Kidney tubule cell (primary cell): ENCODE data around the gene BCAS1.
A peak's percentile ranks its signal among the peaks of the same experiment; 100 is the strongest.
"Not testable (repeated sequence)": the region's sequence is repeated elsewhere in the genome, so short reads cannot be mapped to it uniquely, and the experiment has no call there.

Experiments
- DNase-seq: peaks from one replicate; pipeline ENCODE4 v3.0.0-alpha.2; 2018; ENCODE audit warnings: low spot score

BCAS1 gene

DNA sequence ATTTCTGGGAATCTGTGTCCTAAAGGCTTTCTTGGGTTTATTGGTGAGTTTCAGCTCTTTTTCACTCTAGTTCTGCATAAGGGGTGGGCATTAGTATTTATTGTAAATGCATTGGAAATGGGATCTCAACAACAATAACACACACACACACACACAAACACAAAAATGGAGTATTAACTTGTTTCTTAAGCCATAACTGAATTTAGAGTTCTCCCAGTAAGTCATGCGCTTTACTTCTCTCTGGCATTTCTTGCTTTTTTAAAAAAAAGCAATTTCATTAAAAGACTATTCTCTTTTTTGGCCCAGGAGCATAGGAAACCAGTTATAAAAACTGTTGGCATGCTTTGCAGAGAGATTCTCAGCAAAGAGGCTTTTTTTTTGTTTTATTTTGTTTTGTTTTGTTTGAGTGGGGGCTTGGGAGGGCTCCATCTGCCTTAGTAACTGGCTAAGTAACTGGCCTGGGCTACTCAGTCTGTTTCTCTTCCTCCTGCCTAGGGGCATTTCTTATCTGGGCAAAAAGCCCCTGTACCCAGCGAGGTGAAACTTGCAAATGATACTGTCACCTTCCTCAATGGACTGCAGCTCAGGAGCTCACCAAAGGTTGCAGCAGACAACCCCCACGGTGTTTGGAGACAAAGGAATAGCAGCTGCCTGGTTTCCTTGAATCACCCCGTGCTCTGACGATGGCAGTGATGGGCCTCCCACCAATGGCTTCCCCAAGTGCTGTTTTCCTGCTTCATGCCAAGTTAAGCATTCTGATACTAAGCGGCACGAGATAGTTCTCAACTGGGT, 128.5 kb downstream of the BCAS1 start:
- DNase-seq, result peak; percentile 94

- DNase-seq, result peak; percentile 96
Measured at GRCh38 chr20:53940907-53941545, 129.4 kb downstream of the BCAS1 start.

DNA sequence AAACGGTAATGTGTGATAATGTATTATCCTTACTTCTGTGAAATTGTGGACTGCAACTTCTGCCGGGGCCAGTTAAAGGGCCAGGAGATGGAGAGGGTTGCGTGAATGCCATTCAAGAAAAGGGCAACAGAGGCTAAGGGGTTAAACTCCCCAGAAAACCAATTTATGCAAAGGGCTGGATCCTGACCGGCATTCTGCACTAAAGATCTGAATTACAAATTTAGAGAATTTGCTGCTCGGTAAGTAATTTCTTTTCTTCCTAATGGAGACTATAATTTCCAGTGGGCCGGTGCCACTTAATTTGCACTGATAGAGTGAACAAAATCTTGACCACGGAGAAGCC, 130.1 kb downstream of the BCAS1 start:
- no peak for DNase-seq

DNA sequence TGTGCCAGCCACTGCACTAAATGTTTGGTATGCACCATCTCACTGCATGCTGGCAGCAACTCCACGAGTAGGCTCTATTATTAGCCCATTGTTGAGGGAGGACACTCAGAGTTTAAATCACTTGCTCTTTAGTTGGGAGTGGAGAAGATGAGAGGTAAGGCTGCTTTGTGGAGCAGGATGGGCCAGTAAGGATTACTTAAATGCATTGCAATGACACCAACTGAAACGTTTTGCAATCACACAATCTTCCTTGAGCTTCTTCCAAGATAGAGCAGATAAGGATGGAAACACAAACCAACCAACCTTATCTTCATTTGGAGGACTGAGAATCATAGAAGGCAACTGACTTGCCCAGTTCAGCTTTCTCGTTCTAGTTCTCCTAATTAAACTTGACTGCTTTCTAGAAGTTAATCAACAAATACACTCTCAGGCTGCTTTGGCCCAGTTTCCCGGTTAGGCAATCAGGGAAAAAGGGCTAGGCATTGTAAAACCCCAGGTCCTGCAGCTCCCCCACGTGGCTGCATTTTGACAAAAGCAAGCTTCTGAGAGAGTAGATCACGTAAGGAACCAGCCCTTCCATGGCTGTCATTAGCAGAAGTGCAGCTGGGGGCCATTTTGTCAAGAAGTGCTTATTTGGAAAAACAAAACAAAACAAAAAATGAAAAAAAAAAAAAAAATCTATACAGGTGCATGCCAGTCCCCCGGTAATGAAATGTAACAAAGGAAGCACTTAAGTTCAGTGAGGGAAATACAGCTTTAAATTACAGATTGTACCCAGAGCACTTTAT, 130.6 kb downstream of the BCAS1 start:
- DNase-seq, result peak; percentile 95

DNA sequence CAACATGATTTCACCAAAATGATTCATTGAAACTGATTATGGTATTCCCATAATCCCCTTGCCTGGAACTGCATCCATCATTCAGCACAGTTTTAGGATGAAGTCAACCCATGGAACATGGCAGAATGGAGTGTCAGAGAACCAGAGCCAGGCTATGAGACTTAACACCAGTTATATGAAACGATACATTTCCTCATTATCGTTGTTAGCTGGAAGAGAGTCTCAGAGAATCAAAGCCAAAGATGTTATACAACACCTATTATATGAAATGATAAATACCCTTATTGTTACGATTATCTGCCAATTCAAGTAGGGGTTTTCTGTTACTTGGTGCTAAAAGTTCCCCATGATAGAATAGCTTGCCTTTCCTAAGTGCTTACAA, 131.2 kb downstream of the BCAS1 start:
- DNase-seq, result no peak

- DNase-seq, result no peak
Measured at GRCh38 chr20:53938739-53939138, 131.7 kb downstream of the BCAS1 start.

- DNase-seq, result no peak
Measured at GRCh38 chr20:53937929-53938367, 132.4 kb downstream of the BCAS1 start.

- DNase-seq, result no peak
Measured at GRCh38 chr20:53937339-53937741, 133.1 kb downstream of the BCAS1 start.

GRCh38 chr20:53935344-53936084, 134.9 kb downstream of the BCAS1 start:
- DNase-seq, result no peak

DNA sequence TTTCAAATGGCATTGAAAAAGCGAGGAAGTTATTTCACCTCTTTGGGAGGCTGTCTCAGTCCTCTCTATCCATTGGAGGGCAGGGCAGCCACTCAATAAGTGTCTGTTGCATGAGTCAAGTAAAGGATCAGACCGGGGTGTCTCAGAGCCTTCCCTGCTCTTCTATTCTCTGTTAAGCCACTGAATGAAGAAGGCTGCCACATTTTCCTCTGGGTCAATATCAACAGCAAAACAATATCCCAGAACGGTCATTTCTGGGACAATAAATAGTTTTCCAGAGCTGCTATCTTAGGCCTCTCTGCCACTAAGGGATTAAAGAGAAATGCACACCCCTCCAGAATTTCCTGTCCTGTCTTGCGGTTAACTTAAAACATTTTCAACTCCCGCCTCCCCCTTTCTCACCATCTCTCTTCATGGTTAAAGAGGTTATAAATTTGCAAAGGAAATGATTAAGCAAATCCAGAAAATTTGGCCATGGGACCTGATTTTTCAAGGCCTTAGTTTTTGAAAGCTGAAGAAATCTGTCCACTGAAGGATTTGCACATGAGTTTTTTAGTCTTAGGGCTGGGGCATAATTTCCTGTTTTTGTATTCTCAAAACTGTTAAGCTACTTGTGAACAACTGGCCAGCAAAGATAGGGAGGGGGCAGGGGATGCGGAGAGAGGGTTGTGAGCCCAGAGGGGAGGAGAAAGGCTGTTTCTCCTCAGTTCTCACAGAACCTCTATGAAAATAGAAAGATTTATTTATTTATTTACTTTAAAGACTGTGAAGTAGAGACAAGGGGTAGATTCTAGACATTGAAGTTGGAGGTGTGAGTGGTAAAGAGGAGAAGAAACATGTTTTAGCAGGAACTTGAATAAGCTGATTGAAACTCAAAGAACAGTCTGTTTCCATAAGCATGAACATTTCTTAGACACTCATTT, 135.7 kb downstream of the BCAS1 start:
- DNase-seq, result peak; percentile 80

- no peak for DNase-seq
Measured at GRCh38 chr20:53933232-53933846, 137.1 kb downstream of the BCAS1 start.

- not testable (repeated sequence) for DNase-seq
Measured at GRCh38 chr20:53932655-53933192, 137.7 kb downstream of the BCAS1 start.

DNA sequence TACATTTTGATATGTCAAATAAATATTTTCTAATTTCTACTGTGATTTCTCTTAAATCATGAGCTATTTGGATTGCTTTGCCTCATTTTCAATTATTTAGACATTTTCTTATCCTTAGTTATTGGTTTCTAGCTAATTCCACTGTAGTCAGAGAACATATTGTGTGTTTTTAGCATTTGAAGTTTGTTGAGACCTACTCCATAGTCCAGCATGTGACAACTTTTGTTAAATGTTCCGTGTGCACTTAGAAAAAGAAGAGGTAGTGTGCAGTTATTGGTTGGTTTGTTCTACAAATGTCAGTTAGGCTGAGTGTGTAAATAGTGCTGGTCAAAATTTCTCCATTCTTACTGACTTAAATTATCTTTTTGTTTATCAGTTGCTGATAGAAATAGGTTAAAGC, 138.8 kb downstream of the BCAS1 start:
- no peak for DNase-seq

DNA sequence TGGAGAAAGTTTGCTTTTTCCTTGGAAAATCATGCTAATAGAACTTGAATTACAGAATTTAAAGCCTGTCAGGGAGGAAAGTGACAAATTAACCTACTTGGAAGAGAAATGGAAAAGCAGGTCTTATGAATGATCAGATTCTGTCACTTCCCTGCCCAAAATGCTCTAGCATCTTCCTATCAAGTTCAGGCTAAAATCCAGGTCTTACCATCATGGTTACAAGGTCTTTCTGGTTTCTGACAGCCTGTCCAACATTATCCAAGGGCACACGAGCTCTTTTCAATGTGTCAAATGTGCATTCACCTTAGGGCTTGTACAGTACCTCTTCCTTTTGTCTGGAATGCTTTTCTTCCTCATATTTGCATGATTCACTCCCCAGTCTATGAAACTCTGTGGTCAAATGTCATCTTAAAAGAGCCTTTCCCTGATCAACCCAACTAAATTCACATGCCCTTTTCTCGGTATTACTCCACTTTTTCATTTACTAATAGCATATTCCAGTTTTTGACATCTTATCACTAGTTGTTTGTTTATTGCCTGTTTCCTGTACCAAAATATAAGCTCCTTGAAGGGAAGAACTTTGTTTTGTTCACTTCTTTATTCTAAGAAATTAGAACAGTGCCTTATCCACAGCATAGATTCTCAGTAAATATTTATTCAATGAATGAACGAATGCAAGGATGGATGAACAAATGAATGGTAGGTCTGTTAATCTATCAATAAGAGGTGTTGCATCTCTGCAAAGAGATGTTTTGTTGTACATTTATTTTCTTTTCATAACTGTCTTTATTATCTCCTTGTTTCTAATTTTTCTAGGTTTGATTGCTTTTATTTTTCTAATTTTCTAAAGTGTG, 139.5 kb downstream of the BCAS1 start:
- DNase-seq, result peak; percentile 86

DNA sequence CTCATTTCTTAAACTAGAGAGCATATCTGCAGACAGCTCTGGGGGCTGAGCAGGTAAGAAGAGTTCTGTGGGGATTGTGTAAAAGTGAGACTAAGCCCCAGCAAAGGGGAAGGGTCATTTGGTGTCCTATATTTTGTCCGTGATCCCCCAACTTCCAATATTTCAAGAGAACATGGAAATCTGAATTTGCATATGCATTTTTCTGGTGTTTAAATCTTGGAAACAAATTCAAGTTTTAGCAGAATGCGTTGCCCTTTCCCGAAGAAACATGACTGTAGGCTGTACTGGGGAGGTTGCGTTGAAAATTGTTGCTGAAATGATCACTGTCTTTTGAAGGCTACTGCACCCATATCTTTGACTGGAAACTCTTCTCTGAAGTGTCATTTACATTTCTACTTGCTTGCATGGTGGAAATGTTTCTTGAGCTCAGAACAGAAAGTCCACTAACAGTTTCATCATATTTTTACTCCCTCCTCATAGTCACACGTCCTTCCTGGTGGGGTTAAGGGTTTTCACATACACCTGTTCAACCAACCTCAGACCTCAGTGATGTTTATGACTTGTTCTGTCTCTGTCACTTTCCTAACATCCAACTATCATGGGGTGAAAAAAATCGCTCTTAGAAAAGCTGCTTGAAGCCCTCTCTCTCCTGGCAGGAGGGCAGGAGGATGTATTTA, 140.3 kb downstream of the BCAS1 start:
- DNase-seq, result no peak

- no peak for DNase-seq
Measured at GRCh38 chr20:53929399-53929798, 141.0 kb downstream of the BCAS1 start.

- no peak for DNase-seq
Measured at GRCh38 chr20:53927990-53928389, 142.4 kb downstream of the BCAS1 start.

- peak; percentile 99 for DNase-seq
Measured at GRCh38 chr20:53926428-53927028, 143.9 kb downstream of the BCAS1 start.
